BE2C (cell line): Measurements from ENCODE around the gene DLAT.
A peak's percentile ranks its signal among the peaks of the same experiment; 100 is the strongest.

Experiments
- DNase-seq: peaks from one replicate; pipeline ENCODE4 v3.0.0-alpha.2; 2020
- H3K27me3 ChIP-seq: fragments of 250-450 bp; sonication (Bioruptor Pico); 2 replicates; pipeline ENCODE4 v1.5.1; 2020; ENCODE audit warnings: mild to moderate bottlenecking
- H3K36me3 ChIP-seq: fragments of 250-450 bp; sonication (Bioruptor Pico); 2 replicates; pipeline ENCODE4 v1.5.1; 2020; ENCODE audit warnings: mild to moderate bottlenecking
- H3K4me1 ChIP-seq: fragments of 250-450 bp; sonication (Bioruptor Pico); 2 replicates; pipeline ENCODE4 v1.5.1; 2020
- H3K4me3 ChIP-seq: 2 replicates; pipeline ENCODE4 v1.5.1; 2011; ENCODE audit warnings: low read depth, low read length
- H3K9me3 ChIP-seq: fragments of 250-450 bp; sonication (Bioruptor Pico); 2 replicates; pipeline ENCODE4 v1.5.1; 2020
- TF ChIP-seq, protein P1 (sequence below): IDR thresholded peaks from 2 replicates; pipeline ENCODE4 v1.5.1; 2012; ENCODE audit warnings: mild to moderate bottlenecking, low read depth, low read length

DLAT gene

DNA sequence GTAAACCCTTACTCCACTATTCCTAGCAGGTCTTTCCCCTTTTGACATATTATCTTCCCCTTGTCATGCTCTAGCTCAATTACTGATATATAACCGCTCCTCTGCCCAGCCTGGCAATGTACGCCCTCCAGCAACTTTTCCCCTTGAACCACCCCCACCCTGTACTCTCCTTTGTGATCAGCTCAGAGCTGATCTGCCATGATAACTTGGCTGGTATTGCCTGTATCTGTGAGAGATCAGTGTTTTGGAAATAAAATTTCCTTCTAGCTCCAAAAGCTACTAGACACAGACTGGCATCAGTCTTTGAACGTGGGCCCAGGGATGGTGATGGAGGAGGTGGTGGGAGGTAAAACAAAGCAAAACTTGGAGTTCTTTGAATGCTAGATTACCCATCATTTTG is 45.1 kb upstream of the DLAT start:
- H3K9me3 ChIP-seq = no peaks in the 10 kb centered on the region
- DNase-seq = no peak
- TF ChIP-seq, protein P1, sequence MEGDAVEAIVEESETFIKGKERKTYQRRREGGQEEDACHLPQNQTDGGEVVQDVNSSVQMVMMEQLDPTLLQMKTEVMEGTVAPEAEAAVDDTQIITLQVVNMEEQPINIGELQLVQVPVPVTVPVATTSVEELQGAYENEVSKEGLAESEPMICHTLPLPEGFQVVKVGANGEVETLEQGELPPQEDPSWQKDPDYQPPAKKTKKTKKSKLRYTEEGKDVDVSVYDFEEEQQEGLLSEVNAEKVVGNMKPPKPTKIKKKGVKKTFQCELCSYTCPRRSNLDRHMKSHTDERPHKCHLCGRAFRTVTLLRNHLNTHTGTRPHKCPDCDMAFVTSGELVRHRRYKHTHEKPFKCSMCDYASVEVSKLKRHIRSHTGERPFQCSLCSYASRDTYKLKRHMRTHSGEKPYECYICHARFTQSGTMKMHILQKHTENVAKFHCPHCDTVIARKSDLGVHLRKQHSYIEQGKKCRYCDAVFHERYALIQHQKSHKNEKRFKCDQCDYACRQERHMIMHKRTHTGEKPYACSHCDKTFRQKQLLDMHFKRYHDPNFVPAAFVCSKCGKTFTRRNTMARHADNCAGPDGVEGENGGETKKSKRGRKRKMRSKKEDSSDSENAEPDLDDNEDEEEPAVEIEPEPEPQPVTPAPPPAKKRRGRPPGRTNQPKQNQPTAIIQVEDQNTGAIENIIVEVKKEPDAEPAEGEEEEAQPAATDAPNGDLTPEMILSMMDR = no peak
- H3K4me3 ChIP-seq = no peak overlapping the region
- no peaks in the 10 kb centered on the region; the same call in 1 of the 2 replicates for H3K36me3 ChIP-seq
- H3K4me1 ChIP-seq = peaks cover 11% of the 10 kb centered on the region
- H3K27me3 ChIP-seq = no peaks in the 10 kb centered on the region

DNA sequence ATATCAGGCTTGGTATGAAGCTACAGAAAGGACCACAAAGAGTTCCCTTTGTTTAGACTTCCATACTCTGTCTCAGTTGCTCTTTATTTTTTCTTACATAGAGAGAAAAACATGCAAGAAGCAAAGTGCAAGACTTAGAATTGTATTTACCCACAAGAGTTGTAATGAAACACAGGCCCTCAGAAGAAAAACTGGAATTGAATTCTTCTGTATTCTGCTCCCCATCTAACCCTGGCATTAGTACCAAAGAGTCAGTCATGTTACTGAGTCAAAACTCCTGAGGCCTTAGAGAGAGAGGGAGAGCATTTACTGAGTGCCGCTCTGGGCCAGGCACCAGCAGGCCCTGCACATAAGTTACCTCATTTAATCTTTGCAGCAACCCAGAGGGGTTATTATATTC is 43.9 kb upstream of the DLAT start:
- Histone ChIP-seq H3K9me3 (no peaks in the 10 kb centered on the region), H3K27me3 (no peaks in the 10 kb centered on the region), H3K36me3 (no peaks in the 10 kb centered on the region; the same call in 1 of the 2 replicates), H3K4me1 (peaks cover 11% of the 10 kb centered on the region), H3K4me3 (no peak overlapping the region)
- no peak for DNase-seq
- TF ChIP-seq, protein P1 = no peak

DNA sequence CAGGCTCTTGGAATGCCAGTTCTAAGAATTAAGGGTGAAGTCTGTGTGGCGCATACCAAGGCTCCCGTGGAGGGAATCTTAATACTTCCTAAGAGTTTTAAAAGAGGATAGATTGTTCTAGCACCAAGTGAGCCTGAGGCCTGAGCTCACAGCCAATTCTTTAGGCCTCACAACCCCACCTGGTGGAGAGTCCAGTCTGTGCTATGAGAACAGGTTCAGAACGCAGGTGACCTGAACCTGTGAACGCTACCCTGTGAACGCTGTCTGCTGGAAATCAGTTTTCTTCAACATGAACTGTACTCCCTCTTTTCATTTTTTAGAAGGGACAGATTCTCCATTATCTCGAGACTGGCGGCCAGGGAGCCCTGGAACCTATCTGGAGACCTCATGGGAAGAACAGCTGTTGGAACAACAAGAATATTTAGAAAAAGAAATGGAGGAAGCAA is 43.2 kb upstream of the DLAT start:
- TF ChIP-seq, protein P1 = peak; percentile 82
- peaks cover 11% of the 10 kb centered on the region for H3K4me1 ChIP-seq
- no peak overlapping the region for H3K4me3 ChIP-seq
- peaks cover 5% of the 10 kb centered on the region for H3K36me3 ChIP-seq
- DNase-seq = peak; percentile 66
- H3K9me3 ChIP-seq = no peaks in the 10 kb centered on the region
- no peaks in the 10 kb centered on the region for H3K27me3 ChIP-seq

DNA sequence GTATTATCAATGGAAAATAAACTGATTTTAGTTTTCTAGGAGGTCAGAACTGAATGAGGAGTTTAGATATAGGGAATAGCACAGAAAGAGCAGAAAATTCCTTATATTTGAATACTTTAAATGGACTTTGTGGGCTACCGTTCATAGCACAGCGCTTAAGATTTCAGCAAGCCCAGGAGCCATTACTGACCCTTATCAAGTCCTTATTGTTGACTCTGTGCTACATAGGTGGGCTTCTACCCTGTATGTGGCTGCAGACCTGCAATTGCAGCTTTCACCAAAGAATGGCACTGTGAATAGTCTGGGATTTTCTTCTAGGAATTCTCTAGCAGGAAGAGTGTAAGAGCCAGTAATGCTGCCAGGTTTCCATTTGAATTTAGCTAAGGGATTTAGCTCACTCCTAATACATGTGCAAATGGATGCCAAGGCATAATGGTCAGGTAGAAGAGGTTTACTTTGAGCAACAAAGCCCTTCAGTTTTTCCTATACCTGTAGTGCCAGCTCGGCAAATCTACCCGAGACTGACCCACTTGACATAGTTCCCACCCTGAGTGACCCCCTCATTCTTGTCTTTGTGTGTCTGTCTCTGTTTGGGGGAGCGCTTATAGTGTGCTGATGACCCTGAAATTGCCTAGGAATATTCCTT is 42.5 kb upstream of the DLAT start:
- H3K4me1 ChIP-seq = peaks cover 11% of the 10 kb centered on the region
- H3K36me3 ChIP-seq = peaks cover 5% of the 10 kb centered on the region
- no peaks in the 10 kb centered on the region for H3K9me3 ChIP-seq
- no peaks in the 10 kb centered on the region for H3K27me3 ChIP-seq
- no peak overlapping the region for H3K4me3 ChIP-seq
- DNase-seq = no peak
- TF ChIP-seq, protein P1 = no peak

DNA sequence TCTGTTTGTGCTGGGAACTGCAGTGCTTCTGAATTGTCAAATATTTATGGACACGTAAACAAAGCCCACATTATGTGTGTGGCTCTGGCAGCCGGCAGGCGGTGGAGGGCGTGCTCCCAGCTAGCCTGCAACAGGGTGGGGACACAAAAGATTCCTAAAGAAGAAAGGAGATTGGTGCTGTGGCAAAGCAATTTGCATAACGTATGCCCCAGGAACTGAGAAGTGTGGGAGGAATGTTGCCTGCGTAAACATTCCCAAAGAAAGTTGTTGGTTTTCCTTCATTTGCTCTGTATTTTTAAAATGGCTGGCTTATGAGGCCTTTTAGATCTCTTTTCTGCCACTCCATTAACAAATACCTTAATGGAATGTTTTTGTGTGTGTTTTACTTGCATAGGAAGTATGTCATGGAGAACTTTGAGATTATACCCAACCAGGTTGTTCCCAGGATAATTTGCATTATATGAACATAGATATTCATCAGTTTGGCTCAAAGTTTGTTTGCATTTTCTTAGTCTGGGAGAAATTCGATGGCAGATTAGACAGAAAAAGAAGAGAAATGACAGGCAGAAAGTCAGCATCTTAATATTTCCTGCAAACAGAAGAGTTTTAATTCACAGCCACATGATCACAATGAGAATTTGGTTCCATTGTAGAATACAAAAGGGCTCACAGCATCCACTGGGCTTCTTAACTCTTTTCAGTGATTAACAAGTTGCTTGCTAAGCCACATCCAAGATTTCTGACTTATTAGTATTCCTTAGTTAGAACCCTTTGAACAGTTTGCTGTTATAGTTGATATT is 41.8 kb upstream of the DLAT start:
- Histone ChIP-seq H3K27me3 (no peaks in the 10 kb centered on the region), H3K36me3 (peaks cover 5% of the 10 kb centered on the region), H3K4me1 (peaks cover 4% of the 10 kb centered on the region; the same call in 1 of the 2 replicates), H3K4me3 (no peak overlapping the region), H3K9me3 (no peaks in the 10 kb centered on the region)
- TF ChIP-seq, protein P1 = no peak
- no peak for DNase-seq

DNA sequence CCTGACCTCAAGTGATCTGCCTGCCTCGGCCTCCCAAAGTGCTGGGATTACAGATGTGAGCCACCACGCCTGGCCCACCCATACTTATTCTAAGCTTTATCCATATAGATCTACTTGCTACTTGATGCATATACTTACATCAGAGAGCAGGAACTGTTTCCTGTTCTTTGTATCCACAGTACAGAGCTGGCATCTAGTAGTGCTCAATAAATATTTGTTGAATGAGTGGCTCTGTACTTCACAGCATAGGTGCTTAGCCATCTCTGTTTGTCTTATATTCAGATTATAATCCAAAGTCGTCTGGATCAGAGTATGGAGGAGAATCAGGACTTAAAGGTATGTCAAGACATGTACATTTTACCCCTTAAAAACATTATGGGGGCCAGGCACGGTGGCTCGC is 38.6 kb upstream of the DLAT start:
- no peak overlapping the region for H3K4me3 ChIP-seq
- H3K27me3 ChIP-seq = no peaks in the 10 kb centered on the region
- H3K9me3 ChIP-seq = no peaks in the 10 kb centered on the region
- peaks cover 5% of the 10 kb centered on the region for H3K36me3 ChIP-seq
- no peak for DNase-seq
- peaks cover 4% of the 10 kb centered on the region; the same call in 1 of the 2 replicates for H3K4me1 ChIP-seq
- TF ChIP-seq, protein P1 = no peak
